GM23248 (cell line): ENCODE measurements around the gene IQCB1. TPM values are rescaled to one million over a fixed set of nuclear protein-coding genes. Genes with fewer than 3 reads are reported as not detected.

Experiments
- DNase-seq: peaks from one replicate; pipeline ENCODE4 v3.0.0-alpha.2; 2015
- H2AFZ ChIP-seq: fragments of 200-600 bp; sonication (generic); 2 replicates; pipeline ENCODE4 v1.6.1; 2016; ENCODE audit warnings: antibody characterized with exemption
- H3F3A ChIP-seq: fragments of 200-600 bp; sonication (generic); 2 replicates; pipeline ENCODE4 v1.6.1; 2016; ENCODE audit warnings: mild to moderate bottlenecking, antibody characterized with exemption, mixed run types; ENCODE audit not compliant: insufficient read depth
- H3K27ac ChIP-seq: fragments of 200-600 bp; sonication (generic); 2 replicates; pipeline ENCODE4 v1.5.1; 2016; ENCODE audit warnings: mild to moderate bottlenecking
- H3K27me3 ChIP-seq: fragments of 200-600 bp; sonication (generic); replicated peaks from 2 replicates; pipeline ENCODE4 v1.6.1; 2016; ENCODE audit warnings: mild to moderate bottlenecking; ENCODE audit not compliant: insufficient read depth
- H3K36me3 ChIP-seq: fragments of 200-600 bp; sonication (generic); 2 replicates; pipeline ENCODE4 v1.6.1; 2016; ENCODE audit warnings: low read depth, mild to moderate bottlenecking
- H3K4me1 ChIP-seq: fragments of 200-600 bp; sonication (generic); 2 replicates; pipeline ENCODE4 v1.6.1; 2016; ENCODE audit warnings: mild to moderate bottlenecking; ENCODE audit not compliant: insufficient read depth
- H3K4me2 ChIP-seq: fragments of 200-600 bp; sonication (generic); one replicate; pipeline ENCODE4 v1.6.1; 2016; ENCODE audit warnings: mild to moderate bottlenecking; ENCODE audit not compliant: unreplicated experiment
- H3K4me3 ChIP-seq: fragments of 200-600 bp; sonication (generic); 2 replicates; pipeline ENCODE4 v1.5.1; 2016; ENCODE audit warnings: mild to moderate bottlenecking
- H3K79me2 ChIP-seq: fragments of 200-600 bp; sonication (generic); 2 replicates; pipeline ENCODE4 v1.6.1; 2016; ENCODE audit warnings: mild to moderate bottlenecking; ENCODE audit not compliant: insufficient read depth
- H3K9ac ChIP-seq: fragments of 200-600 bp; sonication (generic); 2 replicates; pipeline ENCODE4 v1.6.1; 2016; ENCODE audit warnings: mild to moderate bottlenecking
- H3K9me2 ChIP-seq: fragments of 200-600 bp; sonication (generic); 2 replicates; pipeline ENCODE4 v1.6.1; 2016; ENCODE audit warnings: mixed run types, mild to moderate bottlenecking, moderate library complexity; ENCODE audit not compliant: insufficient read depth
- H3K9me3 ChIP-seq: fragments of 200-600 bp; sonication (generic); one replicate; pipeline ENCODE4 v1.6.1; 2017; ENCODE audit warnings: low read depth
- H4K20me1 ChIP-seq: fragments of 200-600 bp; sonication (generic); 2 replicates; pipeline ENCODE4 v1.6.0; 2016; ENCODE audit not compliant: insufficient read depth
- EZH2 ChIP-seq: fragments of 200-600 bp; sonication (generic); IDR thresholded peaks from 2 replicates; pipeline ENCODE4 v1.6.1; 2018; ENCODE audit warnings: antibody characterized with exemption, mild to moderate bottlenecking; ENCODE audit not compliant: insufficient read depth, poor library complexity, severe bottlenecking
- EZH2phosphoT487 ChIP-seq: fragments of 200-600 bp; sonication (generic); IDR thresholded peaks from 2 replicates; pipeline ENCODE4 v1.6.1; 2018; ENCODE audit warnings: antibody characterized with exemption, moderate library complexity, mild to moderate bottlenecking, low read depth; ENCODE audit not compliant: insufficient read depth
- WGBS, 2 experiments: methylation state at CpG; one replicate each; pipeline ENCODE4 v1.1.6; 2015 to 2017; ENCODE audit warnings: low lambda C conversion rate in 2 of 2, low coverage in 1 of 2; ENCODE audit errors: missing lambda C conversion rate in 2 of 2; 5-methylcytosine and 5-hydroxymethylcytosine counted together
- in situ Hi-C: fragments of 300-500 bp; cut with MboI; formaldehyde crosslinking; loops from 2 replicates; pipeline ENCODE4 v1.15.0; 2020
- polyA plus RNA-seq: library from polyadenylated mRNA; unstranded; fragments of >200 nt; fragmentation: Nextera tagmentation; extraction: Ambion mirVana; gene quantifications from 2 replicates; pipeline ENCODE4 v1.2.1, GENCODE V29; 2016
- total RNA-seq: library from RNA; depleted of rRNA; stranded (reverse); fragments of >200 nt; shearing (Covaris generic); gene quantifications from 2 replicates; pipeline ENCODE4 v1.2.3, GENCODE V29; 2014

IQCB1 gene
- total and polyA plus RNA-seq, 2 experiments from 2014 or later, result 9.5 to 10.2 TPM

GRCh38 chr3:121819236-121819635 lies 15.6 kb downstream of the IQCB1 start:
- Histone ChIP-seq H3K27me3 (no peaks in the 10 kb centered on the region), H4K20me1 (no peaks in the 10 kb centered on the region), H3K27ac (no peak overlapping the region), H3K4me3 (no peak overlapping the region), H3K9me3 (no peaks in the 10 kb centered on the region), H3K4me2 (no peak overlapping the region), H3K36me3 (peaks cover 27% of the 10 kb centered on the region), H3F3A (no peaks in the 10 kb centered on the region), H3K9me2 (no peaks in the 10 kb centered on the region), H3K79me2 (peaks cover 44% of the 10 kb centered on the region), H3K9ac (no peak overlapping the region), H2AFZ (no peak overlapping the region), H3K4me1 (no peaks in the 10 kb centered on the region)
- TF ChIP-seq EZH2phosphoT487 (no peak), EZH2 (no peak)
- DNase-seq, result no peak
- 80 to 92% methylated on average over 3 of the region's 3 CpGs for WGBS, 2 experiments
- in situ Hi-C loops, result no loop called here

GRCh38 chr3:121818578-121818977 lies 16.3 kb downstream of the IQCB1 start:
- in situ Hi-C loops, result no loop called here
- 74 to 77% methylated on average over 2 of the region's 2 CpGs for WGBS, 2 experiments
- no peaks in the 10 kb centered on the region for H3K9me3 ChIP-seq
- TF ChIP-seq EZH2 (no peak), EZH2phosphoT487 (no peak)
- no peak overlapping the region for H3K4me3 ChIP-seq
- H3K27ac ChIP-seq, result no peak overlapping the region
- H3K9ac ChIP-seq, result no peak overlapping the region
- H3K9me2 ChIP-seq, result no peaks in the 10 kb centered on the region
- H3K36me3 ChIP-seq, result peaks cover 23% of the 10 kb centered on the region
- no peak overlapping the region for H2AFZ ChIP-seq
- DNase-seq, result no peak
- H4K20me1 ChIP-seq, result no peaks in the 10 kb centered on the region
- no peak overlapping the region for H3K4me2 ChIP-seq
- H3K4me1 ChIP-seq, result no peaks in the 10 kb centered on the region
- H3F3A ChIP-seq, result no peaks in the 10 kb centered on the region
- H3K27me3 ChIP-seq, result no peaks in the 10 kb centered on the region
- peaks cover 44% of the 10 kb centered on the region for H3K79me2 ChIP-seq

- Histone ChIP-seq H3K36me3 (peaks cover 17% of the 10 kb centered on the region), H3K27me3 (no peaks in the 10 kb centered on the region), H3F3A (no peaks in the 10 kb centered on the region), H3K9ac (no peak overlapping the region), H2AFZ (no peak overlapping the region), H3K79me2 (peaks cover 44% of the 10 kb centered on the region), H3K4me1 (no peaks in the 10 kb centered on the region), H3K27ac (no peak overlapping the region), H3K9me2 (no peaks in the 10 kb centered on the region), H3K4me2 (no peak overlapping the region), H4K20me1 (no peaks in the 10 kb centered on the region), H3K4me3 (no peak overlapping the region), H3K9me3 (no peaks in the 10 kb centered on the region)
- DNase-seq, result no peak
- no peak for TF ChIP-seq EZH2
- no peak for TF ChIP-seq EZH2phosphoT487
- in situ Hi-C loops, result no loop called here
Measured at GRCh38 chr3:121817753-121818152, 17.1 kb downstream of the IQCB1 start.

GRCh38 chr3:121809249-121809648 lies 25.6 kb downstream of the IQCB1 start:
- Histone ChIP-seq H3F3A (no peaks in the 10 kb centered on the region), H3K4me1 (no peaks in the 10 kb centered on the region), H3K4me2 (no peak overlapping the region), H3K27me3 (no peaks in the 10 kb centered on the region), H3K27ac (no peak overlapping the region), H3K9me3 (no peaks in the 10 kb centered on the region), H2AFZ (no peak overlapping the region), H4K20me1 (no peaks in the 10 kb centered on the region), H3K4me3 (no peak overlapping the region), H3K9me2 (no peaks in the 10 kb centered on the region), H3K9ac (no peak overlapping the region), H3K79me2 (peaks cover 6% of the 10 kb centered on the region), H3K36me3 (peaks cover 21% of the 10 kb centered on the region)
- DNase-seq, result no peak
- WGBS, 2 experiments, result 54 to 65% methylated on average over 1 of the region's 1 CpG
- in situ Hi-C loops, result no loop called here
- no peak for TF ChIP-seq EZH2phosphoT487
- no peak for TF ChIP-seq EZH2

- in situ Hi-C loops, result no loop called here
- H3K36me3 ChIP-seq, result peaks cover 23% of the 10 kb centered on the region
Measured at GRCh38 chr3:121803771-121804320, 31.0 kb downstream of the IQCB1 start.

More at GRCh38 chr3:121803771-121804320, 31.0 kb downstream of the IQCB1 start:
- DNase-seq, result no peak
- Histone ChIP-seq H3K27ac (no peak overlapping the region), H3K4me1 (no peaks in the 10 kb centered on the region), H3K9me2 (no peaks in the 10 kb centered on the region; the same call in 1 of the 2 replicates), H3K9me3 (no peaks in the 10 kb centered on the region), H2AFZ (no peak overlapping the region), H4K20me1 (no peaks in the 10 kb centered on the region), H3F3A (no peaks in the 10 kb centered on the region; the same call in 1 of the 2 replicates), H3K9ac (no peak overlapping the region), H3K4me3 (no peak overlapping the region), H3K27me3 (no peaks in the 10 kb centered on the region), H3K79me2 (no peaks in the 10 kb centered on the region), H3K4me2 (no peak overlapping the region)
- 92 to 98% methylated on average over 2 of the region's 2 CpGs for WGBS, 2 experiments
- TF ChIP-seq EZH2phosphoT487 (no peak), EZH2 (no peak)
